OCI-M1 (cell line): Measurements from ENCODE around the gene SSR3.
"Not testable (repeated sequence)": the region's sequence is repeated elsewhere in the genome, so short reads cannot be mapped to it uniquely, and the experiment has no call there.

Source experiments
- DNase-seq: peaks from one replicate; lab custom pipeline; 2025; lab: John Stamatoyannopoulos, UW

SSR3 gene

GRCh38 chr3:156554842-156555687 lies at the start of gene SSR3:
Gene SSR3 (minus strand): TSS chr3:156555117. CDS start chr3:156555089, 28 bp downstream.
- peak; percentile 97 for DNase-seq

- DNase-seq: no peak
Observed at GRCh38 chr3:156604064-156604641, 49.2 kb upstream of the SSR3 start.

GRCh38 chr3:156603379-156604017 lies 48.6 kb upstream of the SSR3 start:
- no peak for DNase-seq

GRCh38 chr3:156602424-156602823 lies 47.5 kb upstream of the SSR3 start:
- no peak for DNase-seq

GRCh38 chr3:156601497-156601896 lies 46.6 kb upstream of the SSR3 start:
- no peak for DNase-seq

- DNase-seq: no peak
Observed at GRCh38 chr3:156600834-156601233, 45.9 kb upstream of the SSR3 start.

GRCh38 chr3:156599089-156599874 lies 44.4 kb upstream of the SSR3 start:
- no peak for DNase-seq

- no peak for DNase-seq
Observed at GRCh38 chr3:156598413-156598812, 43.5 kb upstream of the SSR3 start.

GRCh38 chr3:156594219-156594683 lies 39.3 kb upstream of the SSR3 start:
- DNase-seq: no peak

- no peak for DNase-seq
Observed at GRCh38 chr3:156593814-156594213, 38.9 kb upstream of the SSR3 start.

- DNase-seq: not testable (repeated sequence)
Observed at GRCh38 chr3:156589806-156590205, 34.9 kb upstream of the SSR3 start.

- DNase-seq: no peak
Observed at GRCh38 chr3:156587760-156588069, 32.8 kb upstream of the SSR3 start.

GRCh38 chr3:156586905-156587759 lies 32.2 kb upstream of the SSR3 start:
- no peak for DNase-seq

- peak; percentile 19 for DNase-seq
Observed at GRCh38 chr3:156583469-156583868, 28.6 kb upstream of the SSR3 start.

- DNase-seq: no peak
Observed at GRCh38 chr3:156582532-156583183, 27.7 kb upstream of the SSR3 start.

- DNase-seq: no peak
Observed at GRCh38 chr3:156581954-156582353, 27.0 kb upstream of the SSR3 start.

GRCh38 chr3:156581033-156581432 lies 26.1 kb upstream of the SSR3 start:
- DNase-seq: no peak

- peak; percentile 87 for DNase-seq
Observed at GRCh38 chr3:156579427-156579851, 24.5 kb upstream of the SSR3 start.

GRCh38 chr3:156577736-156578135 lies 22.8 kb upstream of the SSR3 start:
- DNase-seq: peak; percentile 11

- DNase-seq: peak; percentile 11
Observed at GRCh38 chr3:156576651-156577348, 21.9 kb upstream of the SSR3 start.
